ENCODE measurements around the gene TNFSF10. TPM values are rescaled to one million over a fixed set of nuclear protein-coding genes. Genes with fewer than 3 reads are reported as not detected.
A peak's percentile ranks its signal among the peaks of the same experiment; 100 is the strongest.

TNFSF10 gene
- total RNA-seq, 4 donors from 2014 or later, result 52.0 to 229 (median 123) TPM

DNA sequence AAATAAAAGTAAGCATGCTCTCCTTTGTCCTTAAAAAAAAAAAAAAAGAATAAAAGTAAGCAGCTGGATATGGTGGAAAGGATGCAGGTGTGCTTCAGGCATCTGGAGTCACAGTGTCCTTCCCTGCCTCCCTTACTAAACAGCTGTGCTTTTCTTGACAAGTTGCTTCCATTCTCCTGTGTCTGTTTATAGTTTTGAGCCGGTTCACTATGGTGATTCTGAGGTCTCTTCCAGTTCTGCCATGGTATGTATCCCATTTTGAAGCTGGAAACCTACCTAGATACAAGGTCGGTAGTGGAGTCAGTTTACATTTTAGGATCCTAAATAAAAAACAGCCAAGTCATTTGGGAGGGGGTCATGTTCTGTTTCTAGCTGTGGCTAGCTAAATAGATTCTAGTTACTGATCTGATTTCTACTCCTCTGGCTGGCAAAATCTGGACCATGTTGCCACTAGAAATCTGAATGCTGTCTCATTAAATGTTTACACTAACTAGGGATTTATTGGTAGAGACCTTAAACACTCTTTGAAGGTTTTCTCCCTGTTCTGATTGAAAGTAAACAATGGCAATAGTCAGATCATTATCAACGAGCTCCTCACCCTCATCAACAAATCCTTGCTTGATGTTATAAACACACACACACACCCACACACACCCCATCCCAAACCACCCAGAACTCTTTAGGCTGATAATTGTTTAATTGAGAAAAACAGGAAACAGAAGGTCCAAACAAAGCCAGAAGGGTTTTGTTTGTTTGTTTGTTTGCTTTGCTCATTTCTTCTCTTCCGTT, 7.9 kb downstream of the TNFSF10 start:
- no peaks in the 10 kb centered on the region for H3K27me3 ChIP-seq
- H3K4me1 ChIP-seq, result peaks cover 5 to 70% (median 18%) of the 10 kb centered on the region in 4 donors

DNA sequence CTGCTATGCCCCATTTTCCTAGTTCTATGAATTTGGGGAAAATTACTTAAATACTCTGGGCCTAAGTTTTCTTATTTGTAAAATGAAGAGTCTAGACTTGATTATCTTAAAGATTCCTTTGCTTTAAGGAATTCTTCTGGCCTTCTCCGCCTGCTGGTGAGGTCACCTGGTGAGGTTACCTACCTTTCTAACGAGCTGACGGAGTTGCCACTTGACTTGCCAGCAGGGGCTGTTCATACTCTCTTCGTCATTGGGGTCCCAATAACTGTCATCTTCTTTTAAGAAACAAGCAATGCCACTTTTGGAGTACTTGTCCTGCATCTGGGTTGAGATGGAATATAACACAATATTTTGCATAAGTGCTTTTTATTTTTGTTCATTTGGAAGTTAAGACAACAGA, 8.6 kb downstream of the TNFSF10 start:
- Histone ChIP-seq H3K9me3 (no peaks in the 10 kb centered on the region), H3K4me1 (peaks cover 5 to 66% (median 18%) of the 10 kb centered on the region in 4 donors), H3K27ac (peak overlapping the region in 1 of 4 donors; percentile 80), H3K36me3 (peaks cover 0 to 50% (median 0%) of the 10 kb centered on the region in 3 donors), H3K27me3 (no peaks in the 10 kb centered on the region), H3K4me3 (no peak overlapping the region)
- TF ChIP-seq POLR2A (IDR thresholded peaks at IDR 0.05), result no peak
- TF ChIP-seq, protein P1, sequence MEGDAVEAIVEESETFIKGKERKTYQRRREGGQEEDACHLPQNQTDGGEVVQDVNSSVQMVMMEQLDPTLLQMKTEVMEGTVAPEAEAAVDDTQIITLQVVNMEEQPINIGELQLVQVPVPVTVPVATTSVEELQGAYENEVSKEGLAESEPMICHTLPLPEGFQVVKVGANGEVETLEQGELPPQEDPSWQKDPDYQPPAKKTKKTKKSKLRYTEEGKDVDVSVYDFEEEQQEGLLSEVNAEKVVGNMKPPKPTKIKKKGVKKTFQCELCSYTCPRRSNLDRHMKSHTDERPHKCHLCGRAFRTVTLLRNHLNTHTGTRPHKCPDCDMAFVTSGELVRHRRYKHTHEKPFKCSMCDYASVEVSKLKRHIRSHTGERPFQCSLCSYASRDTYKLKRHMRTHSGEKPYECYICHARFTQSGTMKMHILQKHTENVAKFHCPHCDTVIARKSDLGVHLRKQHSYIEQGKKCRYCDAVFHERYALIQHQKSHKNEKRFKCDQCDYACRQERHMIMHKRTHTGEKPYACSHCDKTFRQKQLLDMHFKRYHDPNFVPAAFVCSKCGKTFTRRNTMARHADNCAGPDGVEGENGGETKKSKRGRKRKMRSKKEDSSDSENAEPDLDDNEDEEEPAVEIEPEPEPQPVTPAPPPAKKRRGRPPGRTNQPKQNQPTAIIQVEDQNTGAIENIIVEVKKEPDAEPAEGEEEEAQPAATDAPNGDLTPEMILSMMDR (IDR thresholded peaks at IDR 0.05), result no peak
- DNase-seq, result no peak

More for the DNA sequence above, 7.9 kb downstream of the TNFSF10 start:
- H3K36me3 ChIP-seq, result peaks cover 0 to 43% (median 0%) of the 10 kb centered on the region in 3 donors
- no peak for TF ChIP-seq POLR2A (IDR thresholded peaks at IDR 0.05)
- TF ChIP-seq, protein P1 (IDR thresholded peaks at IDR 0.05), result no peak
- no peaks in the 10 kb centered on the region for H3K9me3 ChIP-seq
- peak overlapping the region; percentile 51 to 92 (median 70) for H3K27ac ChIP-seq
- no peak for DNase-seq
- H3K4me3 ChIP-seq, result no peak overlapping the region

DNA sequence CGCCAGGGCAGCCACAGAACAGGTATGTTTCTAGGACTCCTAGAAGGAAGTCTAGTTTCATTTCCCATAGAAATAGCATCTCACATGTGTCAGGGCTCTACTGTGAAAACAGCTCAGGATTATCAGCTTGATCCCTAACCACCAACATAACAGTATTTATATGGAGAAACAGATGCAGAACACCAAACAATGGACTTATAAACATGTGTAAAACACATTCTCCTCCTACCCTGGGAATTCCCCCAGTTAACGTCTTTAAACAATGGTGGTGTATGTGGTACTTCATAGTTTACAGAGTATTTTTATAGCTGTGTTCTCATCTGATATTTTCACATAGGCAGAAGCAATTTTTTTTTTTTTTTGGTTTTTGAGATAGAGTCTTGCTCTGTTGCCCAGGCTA, 9.7 kb downstream of the TNFSF10 start:
- Histone ChIP-seq H3K9me3 (no peaks in the 10 kb centered on the region), H3K4me1 (peaks cover 5 to 54% (median 18%) of the 10 kb centered on the region in 4 donors), H3K27me3 (no peaks in the 10 kb centered on the region), H3K27ac (peak overlapping the region in 3 of 4 donors; percentile 14 to 32 (median 32)), H3K4me3 (no peak overlapping the region), H3K36me3 (peaks cover 0 to 61% (median 0%) of the 10 kb centered on the region in 3 donors)
- no peak for DNase-seq
- no peak for TF ChIP-seq POLR2A (IDR thresholded peaks at IDR 0.05)
- TF ChIP-seq, protein P1 (IDR thresholded peaks at IDR 0.05), result no peak

DNA sequence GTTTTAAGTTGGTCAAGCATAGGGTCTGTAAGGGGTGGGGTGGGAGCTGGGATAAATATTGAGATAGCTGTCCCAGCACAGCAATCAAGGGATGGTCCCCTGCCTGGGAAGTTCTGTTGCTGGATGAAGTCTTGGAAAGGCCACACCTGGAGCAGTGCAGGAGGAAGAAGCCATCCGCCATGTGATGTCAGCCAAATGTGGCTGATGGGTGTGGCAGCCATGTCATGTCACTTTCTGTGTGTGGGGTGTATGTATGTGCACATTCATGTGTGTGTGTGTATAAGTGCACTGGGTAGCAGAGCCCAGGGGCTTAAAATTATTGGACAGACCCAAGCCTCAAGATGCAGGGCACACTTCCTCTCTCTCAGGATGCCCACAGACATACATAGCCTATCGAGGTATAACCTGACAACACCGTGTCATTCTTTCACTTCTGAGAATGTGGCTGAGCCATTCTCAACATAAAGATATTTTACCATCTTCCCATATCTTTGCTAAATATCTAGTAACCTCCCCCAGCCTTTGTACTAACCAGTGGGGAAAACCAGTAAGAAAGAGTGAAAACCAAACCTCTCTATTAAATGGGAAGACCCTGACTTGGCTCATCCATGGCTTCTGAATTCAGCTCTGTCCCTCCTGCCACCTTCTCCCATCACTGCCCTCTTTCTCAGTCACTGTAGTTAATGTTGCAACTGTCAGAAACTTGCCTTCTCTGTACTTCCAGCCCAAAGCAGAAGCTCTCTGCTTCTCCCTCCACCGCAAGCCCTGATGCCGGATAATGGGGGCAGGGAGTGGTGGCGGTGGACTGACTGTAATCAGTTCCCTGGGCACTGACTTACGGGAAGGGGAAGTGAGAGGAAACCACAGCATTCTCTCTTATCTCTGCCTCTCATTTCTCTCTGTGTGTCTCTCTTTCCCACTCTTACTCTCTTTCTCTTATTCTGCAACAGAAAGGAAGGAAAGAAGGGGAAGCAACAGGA, 11.2 kb downstream of the TNFSF10 start:
- Histone ChIP-seq H3K27ac (peak overlapping the region in 2 of 4 donors; percentile 38 to 40), H3K4me3 (no peak overlapping the region), H3K9me3 (no peaks in the 10 kb centered on the region), H3K27me3 (no peaks in the 10 kb centered on the region), H3K4me1 (peaks cover 5 to 40% (median 17%) of the 10 kb centered on the region in 4 donors), H3K36me3 (peaks cover 0 to 76% (median 0%) of the 10 kb centered on the region in 3 donors)
- peak in 2 of 3 donors; percentile 78 for DNase-seq
- TF ChIP-seq, protein P1 (IDR thresholded peaks at IDR 0.05), result no peak
- TF ChIP-seq POLR2A (IDR thresholded peaks at IDR 0.05), result no peak

DNA sequence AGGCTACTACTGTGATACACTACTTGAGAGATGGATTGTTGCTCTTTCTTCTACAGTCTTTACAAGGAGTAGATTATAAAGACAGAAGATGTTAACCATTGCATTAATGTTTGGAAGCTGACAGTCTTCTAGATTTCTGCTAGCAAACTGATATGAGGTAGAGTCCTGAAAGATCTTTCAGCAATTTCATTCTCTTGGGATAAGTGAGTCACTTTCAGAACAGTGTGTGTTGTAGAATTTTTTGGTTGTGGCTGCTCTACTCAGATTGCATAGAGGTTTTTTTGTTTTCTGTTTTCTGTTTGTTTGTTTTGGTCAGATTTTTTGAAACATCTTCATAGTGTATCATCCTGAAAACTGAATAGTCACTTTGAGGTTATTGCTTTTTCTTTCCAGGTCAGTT, 17.1 kb downstream of the TNFSF10 start:
- Histone ChIP-seq H3K9me3 (no peaks in the 10 kb centered on the region), H3K4me3 (no peak overlapping the region), H3K27me3 (no peaks in the 10 kb centered on the region), H3K36me3 (peaks cover 0 to 58% (median 0%) of the 10 kb centered on the region in 3 donors), H3K27ac (no peak overlapping the region), H3K4me1 (no peaks in the 10 kb centered on the region)
- TF ChIP-seq, protein P1 (IDR thresholded peaks at IDR 0.05), result no peak
- no peak for TF ChIP-seq POLR2A (IDR thresholded peaks at IDR 0.05)
- DNase-seq, result no peak
